Adrenal gland (tissue), 12 donors: ENCODE measurements around the gene C10orf143. TPM values are rescaled to one million over a fixed set of nuclear protein-coding genes. Genes with fewer than 3 reads are reported as not detected.

Experiments
- DNase-seq, 7 donors: peaks; one replicate each; pipeline ENCODE4 v3.0.0-alpha.2; 2019 to 2020
- H3K27ac ChIP-seq, 5 donors: fragments of 200-600 bp; sonication (generic) in 4 of 5; 1 replicate in 3 of 5; 2 replicates in 2 of 5; pipeline versions ENCODE4 v1.5.1 to v1.8.0; 2016 to 2020; ENCODE audit warnings: mild to moderate bottlenecking in 1 of 5
- H3K27me3 ChIP-seq: fragments of 200-600 bp; 2 replicates; pipeline ENCODE4 v1.8.0; 2021
- H3K36me3 ChIP-seq, 2 donors: fragments of 200-600 bp; replicated peaks in 1 of 2; 1 replicate in 1 of 2; 2 replicates in 1 of 2; pipeline versions ENCODE4 v1.5.1 to v1.8.0; 2018 to 2022
- H3K4me1 ChIP-seq, 2 donors: fragments of 200-600 bp; replicated peaks in 1 of 2; 1 replicate in 1 of 2; 2 replicates in 1 of 2; pipeline versions ENCODE4 v1.5.1 to v1.8.0; 2018 to 2021
- H3K4me3 ChIP-seq, 4 donors: fragments of 200-600 bp; sonication (generic) in 3 of 4; one replicate each; pipeline ENCODE4 v1.5.1; 2016 to 2018
- H3K9me3 ChIP-seq, 3 donors: fragments of 200-600 bp; sonication (generic) in 1 of 3; replicated peaks in 1 of 3; 1 replicate in 2 of 3; 2 replicates in 1 of 3; pipeline versions ENCODE4 v1.5.1 to v1.8.0; 2016 to 2021
- POLR2A ChIP-seq, 2 donors: fragments of 450-650 bp; IDR thresholded peaks; one replicate each; pipeline ENCODE4 v1.6.1; 2017; ENCODE audit warnings: antibody characterized with exemption in 2 of 2, mild to moderate bottlenecking in 2 of 2, moderate library complexity in 1 of 2
- WGBS, 4 donors: extraction: QIAGEN DNeasy Blood & Tissue Kit in 2 of 4; methylation state at CpG; one replicate each; pipeline versions ENCODE4 v1.1.5 to v1.1.7; 2013 to 2017; 5-methylcytosine and 5-hydroxymethylcytosine counted together
- intact Hi-C, 2 donors: fragments of 100-400 bp; cut with DNase I; formaldehyde crosslinking; loops; one replicate each; pipeline versions ENCODE4 v1.14.1 to v1.15.0; 2022 to 2023
- polyA plus RNA-seq, 3 donors: library from polyadenylated mRNA; stranded (reverse); fragments of 200-250 nt in 2 of 3; fragments of 350-450 nt in 1 of 3; fragmentation: Illumina TruSeq in 1 of 3; extraction: RNeasy Lipid Tissue Mini Kit (QIAGEN cat#74804) in 1 of 3; gene quantifications; one replicate each; pipeline ENCODE4 v1.2.3, GENCODE V29; 2013 to 2014
- total RNA-seq, 9 donors: library from RNA; depleted of rRNA in 4 of 9; stranded (reverse); fragments of >200 nt in 4 of 9; fragments of 120-200 nt in 1 of 9; fragmentation: NEBNext Ultra II Directional in 1 of 9; extraction: Animal tissue kit (Norgen Biotek cat#: 25700) in 1 of 9; gene quantifications; one replicate each; pipeline versions ENCODE4 v1.1.0 to v1.2.4, GENCODE V29; 2013 to 2023
- TF ChIP-seq, protein P1 (sequence below), 6 experiments: fragments of 450-650 bp in 4 of 6; fragments of 200-600 bp in 2 of 6; sonication (generic) in 1 of 6; IDR thresholded peaks; 1 replicate in 5 of 6; 2 replicates in 1 of 6; pipeline versions ENCODE4 v1.5.1 to v1.8.0; 2016 to 2021; ENCODE audit warnings: antibody characterized with exemption in 6 of 6, mild to moderate bottlenecking in 2 of 6, moderate library complexity in 1 of 6
- donor health status: healthy with polysubstance abuse.
- donor health status: Bipolar disorder and iron deficiency.
- donor health status: DM: yes; HTN: yes; CAD: no.
- donor health status: DM: no; HTN: no; CAD: no.
- donor health status: DM: no; HTN: no; CAD: no.
- donor health status: DM: yes; HTN: yes; CAD: no.

C10orf143 gene
- total and polyA plus RNA-seq, 12 donors = 0.85 to 19.3 (median 5.2) TPM

DNA sequence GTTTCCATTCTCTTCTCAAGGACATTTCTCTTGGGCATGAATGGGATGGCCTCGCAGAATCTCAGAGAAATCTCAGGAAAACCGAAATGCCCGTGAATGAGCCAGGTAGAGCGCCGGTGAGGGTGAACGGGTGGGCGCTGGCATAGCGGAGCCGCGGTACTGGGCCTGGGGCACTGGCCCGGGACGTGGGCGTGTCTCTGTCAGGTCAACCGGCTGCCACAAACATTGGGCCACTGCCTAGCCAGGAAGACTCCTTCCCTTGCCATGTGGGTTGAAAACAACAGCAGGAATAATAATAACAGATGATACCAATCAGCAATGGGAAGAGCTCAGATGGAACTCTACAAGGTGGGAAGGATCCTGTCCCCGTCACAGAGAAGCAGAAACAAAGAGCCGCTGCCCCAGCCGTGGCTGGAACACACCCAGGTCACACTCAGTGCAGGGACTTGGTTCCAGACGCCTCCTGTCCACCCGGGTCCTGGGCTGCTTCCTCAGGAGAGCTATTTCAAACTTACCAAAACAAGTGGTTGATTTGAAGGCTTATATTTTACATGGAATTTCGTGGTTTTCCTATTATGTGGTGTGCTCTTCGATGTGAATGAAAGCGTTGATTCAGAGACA, 95.4 kb downstream of the C10orf143 start:
- H3K27me3 ChIP-seq = peaks cover 4% of the 10 kb centered on the region
- 80 to 85% (median 84%) methylated on average over 21 to 22 of the region's 22 CpGs for WGBS, 4 donors

DNA sequence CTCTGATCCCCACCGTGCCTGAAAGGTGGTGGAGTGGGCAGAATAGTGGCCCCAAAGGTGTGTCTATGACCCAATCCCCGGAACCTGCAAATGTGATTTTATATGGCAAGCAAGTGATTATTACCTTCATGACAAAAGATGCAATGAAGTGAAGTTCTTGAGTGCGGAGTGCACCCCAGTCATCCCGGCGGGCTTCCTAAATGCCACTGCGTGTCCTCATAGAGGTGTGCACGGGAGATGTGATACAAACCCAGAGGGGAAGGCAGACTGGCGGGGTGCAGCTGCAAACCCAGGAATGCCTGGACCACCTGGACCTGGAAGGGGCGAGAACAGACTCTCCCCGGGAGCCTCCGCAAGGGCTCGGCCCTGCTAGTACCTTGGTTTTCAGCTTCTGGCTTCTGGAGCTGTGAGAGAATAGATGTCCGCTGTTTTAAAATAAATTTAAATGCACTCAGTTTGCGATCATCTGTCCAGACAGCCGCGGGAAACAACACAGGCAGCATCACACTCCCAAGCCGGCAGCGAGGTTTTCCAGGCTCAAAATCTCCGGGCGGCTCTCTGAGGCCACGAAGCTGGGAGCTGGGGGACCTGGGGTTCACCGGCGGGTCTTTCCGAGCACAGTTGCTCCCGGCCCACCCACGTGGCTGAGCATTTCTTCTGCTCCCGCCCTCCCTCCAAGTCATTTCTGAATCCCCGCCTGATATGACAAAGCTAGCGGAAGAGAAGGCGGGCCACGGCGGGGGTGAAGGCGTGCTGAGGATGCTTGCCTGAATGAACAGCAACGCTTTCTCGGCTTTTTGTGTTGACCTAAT, 96.2 kb downstream of the C10orf143 start:
- Histone ChIP-seq H3K4me3 (no peak overlapping the region), H3K36me3 (no peaks in the 10 kb centered on the region), H3K27ac (no peak overlapping the region), H3K9me3 (no peaks in the 10 kb centered on the region), H3K27me3 (peaks cover 4% of the 10 kb centered on the region), H3K4me1 (no peaks in the 10 kb centered on the region)
- WGBS, 4 donors = 61 to 75% (median 73%) methylated on average over 26 to 35 of the region's 35 CpGs
- intact Hi-C loops = no loop called here
- no peak for TF ChIP-seq POLR2A (IDR thresholded peaks at IDR 0.05)
- TF ChIP-seq, protein P1, sequence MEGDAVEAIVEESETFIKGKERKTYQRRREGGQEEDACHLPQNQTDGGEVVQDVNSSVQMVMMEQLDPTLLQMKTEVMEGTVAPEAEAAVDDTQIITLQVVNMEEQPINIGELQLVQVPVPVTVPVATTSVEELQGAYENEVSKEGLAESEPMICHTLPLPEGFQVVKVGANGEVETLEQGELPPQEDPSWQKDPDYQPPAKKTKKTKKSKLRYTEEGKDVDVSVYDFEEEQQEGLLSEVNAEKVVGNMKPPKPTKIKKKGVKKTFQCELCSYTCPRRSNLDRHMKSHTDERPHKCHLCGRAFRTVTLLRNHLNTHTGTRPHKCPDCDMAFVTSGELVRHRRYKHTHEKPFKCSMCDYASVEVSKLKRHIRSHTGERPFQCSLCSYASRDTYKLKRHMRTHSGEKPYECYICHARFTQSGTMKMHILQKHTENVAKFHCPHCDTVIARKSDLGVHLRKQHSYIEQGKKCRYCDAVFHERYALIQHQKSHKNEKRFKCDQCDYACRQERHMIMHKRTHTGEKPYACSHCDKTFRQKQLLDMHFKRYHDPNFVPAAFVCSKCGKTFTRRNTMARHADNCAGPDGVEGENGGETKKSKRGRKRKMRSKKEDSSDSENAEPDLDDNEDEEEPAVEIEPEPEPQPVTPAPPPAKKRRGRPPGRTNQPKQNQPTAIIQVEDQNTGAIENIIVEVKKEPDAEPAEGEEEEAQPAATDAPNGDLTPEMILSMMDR (IDR thresholded peaks at IDR 0.05) = no peak
- peak in 1 of 7 donors; percentile 24 for DNase-seq

More for the DNA sequence above, 95.4 kb downstream of the C10orf143 start:
- Histone ChIP-seq H3K4me1 (no peaks in the 10 kb centered on the region), H3K9me3 (no peaks in the 10 kb centered on the region), H3K4me3 (no peak overlapping the region), H3K36me3 (no peaks in the 10 kb centered on the region), H3K27ac (no peak overlapping the region)
- TF ChIP-seq POLR2A (IDR thresholded peaks at IDR 0.05) = no peak
- TF ChIP-seq, protein P1 (IDR thresholded peaks at IDR 0.05) = no peak
- intact Hi-C loops = no loop called here
- DNase-seq = peak in 1 of 7 donors; percentile 9

Other genes starting within 250 kb of the C10orf143 start
- 1 to 10 TPM in 1 of 9 donors, under 1 TPM in 7, not detected in 1; 0.12 to 1.2 (median 0.50) TPM for gene EBF3, start 146.6 kb downstream of the C10orf143 start, total RNA-seq
- gene EBF3, start 146.6 kb downstream of the C10orf143 start, polyA plus RNA-seq = 1 to 10 TPM in 1 of 3 donors, under 1 TPM in 2; 0.31 to 2.2 (median 0.72) TPM
- gene GLRX3, start 25.6 kb upstream of the C10orf143 start, total RNA-seq = 100 to 1,000 TPM in 2 of 9 donors, 10 to 100 TPM in 7; 46.5 to 129 (median 73.6) TPM
- 100 to 1,000 TPM in 1 of 3 donors, 10 to 100 TPM in 2; 34.2 to 139 (median 51.6) TPM for gene GLRX3, start 25.6 kb upstream of the C10orf143 start, polyA plus RNA-seq